K562 (cell line): ENCODE measurements around the gene TMEM89.

ENCODE experiments used
- CHD4 ChIP-seq: fragments of 200-600 bp; sonication (generic); IDR thresholded peaks from 3 replicates; pipeline ENCODE4 v1.6.1; 2012; ENCODE audit warnings: low read depth, mild to moderate bottlenecking, mixed read lengths, low read length, inconsistent platforms; ENCODE audit not compliant: insufficient read depth, insufficient replicate concordance, poor library complexity, severe bottlenecking
- EP300 ChIP-seq: IDR thresholded peaks from 2 replicates; pipeline ENCODE4 v1.6.1; 2012; ENCODE audit warnings: low read length, improper control_type of control experiment
- FOS ChIP-seq: IDR thresholded peaks from 3 replicates; pipeline ENCODE4 v1.6.1; 2011; ENCODE audit not compliant: insufficient read length; ENCODE audit errors: extremely low read depth
- ILK ChIP-seq: fragments of 450-650 bp; IDR thresholded peaks from 2 replicates; pipeline ENCODE4 v1.6.1; 2016; ENCODE audit warnings: missing genetic modification characterization, low read depth, mild to moderate bottlenecking, missing compliant biosample characterization, moderate library complexity, borderline replicate concordance
- NFIC ChIP-seq: fragments of 450-650 bp; IDR thresholded peaks from 2 replicates; pipeline ENCODE4 v1.6.1; 2017; ENCODE audit warnings: mild to moderate bottlenecking, inconsistent platforms
- POLR2AphosphoS5 ChIP-seq: IDR thresholded peaks from 2 replicates; pipeline ENCODE4 v1.6.1; 2011; ENCODE audit warnings: mild to moderate bottlenecking, low read depth, low read length, moderate library complexity; ENCODE audit not compliant: control insufficient read depth, insufficient read depth
- SIN3B ChIP-seq: fragments of 450-650 bp; IDR thresholded peaks from 2 replicates; pipeline ENCODE4 v1.6.1; 2017; ENCODE audit warnings: low read depth, mild to moderate bottlenecking, moderate library complexity
- ZEB2 ChIP-seq: fragments of 450-650 bp; IDR thresholded peaks from 2 replicates; pipeline ENCODE4 v1.6.1; 2016
- TF ChIP-seq, protein P1 (sequence below): fragments of 250-450 bp; sonication (Bioruptor Pico); IDR thresholded peaks from 2 replicates; pipeline ENCODE4 v1.5.1; 2021; ENCODE audit warnings: mild to moderate bottlenecking
- TF ChIP-seq, protein P2 (sequence below), 3 experiments: IDR thresholded peaks in 2 of 3; conservative IDR thresholded peaks in 1 of 3; 2 replicates each; pipeline ENCODE4 v1.5.1; 2011 to 2012; ENCODE audit warnings: low read length in 3 of 3, mild to moderate bottlenecking in 3 of 3, control low read depth in 2 of 3, improper control_type of control experiment in 1 of 3, inconsistent platforms in 1 of 3, low read depth in 1 of 3, mixed read lengths in 1 of 3, moderate library complexity in 1 of 3; ENCODE audit not compliant: insufficient read depth in 2 of 3

DNA sequence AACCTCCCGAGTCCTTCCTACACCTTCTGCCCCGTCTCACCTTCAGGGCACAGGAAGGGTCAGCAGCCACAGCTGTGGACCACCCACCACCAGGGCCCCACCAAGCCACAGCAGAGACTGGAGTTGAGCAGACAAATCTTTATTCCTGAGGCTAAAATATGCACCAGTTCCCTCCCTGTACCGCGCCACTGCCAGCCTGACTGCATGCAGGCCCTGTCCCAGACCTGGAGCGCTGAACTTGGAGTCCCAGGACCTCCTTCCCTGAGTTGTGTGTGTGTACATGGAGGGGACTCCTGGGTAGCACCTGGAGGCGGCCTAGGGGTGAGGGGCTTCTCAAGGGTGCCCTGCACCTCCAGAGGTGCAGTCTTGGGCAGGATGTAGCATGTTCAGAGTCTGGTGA lies 4.0 kb upstream of the TMEM89 start:
- TF ChIP-seq ILK (tag): no peak
- no peak for TF ChIP-seq CHD4
- TF ChIP-seq NFIC: no peak
- TF ChIP-seq EP300: no peak
- no peak for TF ChIP-seq SIN3B
- TF ChIP-seq, protein P1, sequence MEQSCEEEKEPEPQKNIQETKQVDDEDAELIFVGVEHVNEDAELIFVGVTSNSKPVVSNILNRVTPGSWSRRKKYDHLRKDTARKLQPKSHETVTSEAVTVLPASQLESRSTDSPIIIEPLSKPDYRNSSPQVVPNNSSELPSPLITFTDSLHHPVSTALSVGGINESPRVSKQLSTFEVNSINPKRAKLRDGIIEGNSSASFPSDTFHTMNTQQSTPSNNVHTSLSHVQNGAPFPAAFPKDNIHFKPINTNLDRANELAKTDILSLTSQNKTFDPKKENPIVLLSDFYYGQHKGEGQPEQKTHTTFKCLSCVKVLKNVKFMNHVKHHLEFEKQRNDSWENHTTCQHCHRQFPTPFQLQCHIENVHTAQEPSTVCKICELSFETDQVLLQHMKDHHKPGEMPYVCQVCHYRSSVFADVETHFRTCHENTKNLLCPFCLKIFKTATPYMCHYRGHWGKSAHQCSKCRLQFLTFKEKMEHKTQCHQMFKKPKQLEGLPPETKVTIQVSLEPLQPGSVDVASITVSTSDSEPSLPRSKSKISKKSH (CRISPR knock-in tag): no peak
- TF ChIP-seq, protein P2, sequence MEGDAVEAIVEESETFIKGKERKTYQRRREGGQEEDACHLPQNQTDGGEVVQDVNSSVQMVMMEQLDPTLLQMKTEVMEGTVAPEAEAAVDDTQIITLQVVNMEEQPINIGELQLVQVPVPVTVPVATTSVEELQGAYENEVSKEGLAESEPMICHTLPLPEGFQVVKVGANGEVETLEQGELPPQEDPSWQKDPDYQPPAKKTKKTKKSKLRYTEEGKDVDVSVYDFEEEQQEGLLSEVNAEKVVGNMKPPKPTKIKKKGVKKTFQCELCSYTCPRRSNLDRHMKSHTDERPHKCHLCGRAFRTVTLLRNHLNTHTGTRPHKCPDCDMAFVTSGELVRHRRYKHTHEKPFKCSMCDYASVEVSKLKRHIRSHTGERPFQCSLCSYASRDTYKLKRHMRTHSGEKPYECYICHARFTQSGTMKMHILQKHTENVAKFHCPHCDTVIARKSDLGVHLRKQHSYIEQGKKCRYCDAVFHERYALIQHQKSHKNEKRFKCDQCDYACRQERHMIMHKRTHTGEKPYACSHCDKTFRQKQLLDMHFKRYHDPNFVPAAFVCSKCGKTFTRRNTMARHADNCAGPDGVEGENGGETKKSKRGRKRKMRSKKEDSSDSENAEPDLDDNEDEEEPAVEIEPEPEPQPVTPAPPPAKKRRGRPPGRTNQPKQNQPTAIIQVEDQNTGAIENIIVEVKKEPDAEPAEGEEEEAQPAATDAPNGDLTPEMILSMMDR (IDR thresholded peaks at IDR 0.05 in 2 of 3, conservative IDR thresholded peaks at IDR 0.05 in 1 of 3; ENCODE audit: insufficient read depth in 2 of 3, low read depth in 1 of 3, low read length in 3 of 3): no peak
- TF ChIP-seq POLR2AphosphoS5: no peak
- no peak for TF ChIP-seq FOS
- TF ChIP-seq ZEB2: no peak
